OCI-LY3 (cell line): ENCODE results near the gene JMJD7.
A peak's percentile ranks its signal among the peaks of the same experiment; 100 is the strongest.

Experiments
- H2AFZ ChIP-seq: fragments of 200-600, 300-600 bp; shearing (Covaris generic); 2 replicates; pipeline ENCODE4 v1.6.0; 2014; ENCODE audit warnings: antibody characterized with exemption, low read depth, low read length
- H3K27ac ChIP-seq: fragments of 200-600, 300-600 bp; sonication (generic); 2 replicates; pipeline ENCODE4 v1.5.1; 2014; ENCODE audit warnings: mild to moderate bottlenecking, low read length, moderate library complexity, mixed read lengths
- H3K27me3 ChIP-seq: fragments of 200-600, 300-600 bp; sonication (generic); 2 replicates; pipeline ENCODE4 v1.6.1; 2014; ENCODE audit warnings: low read depth, low read length, mixed read lengths
- H3K36me3 ChIP-seq: fragments of 200-600, 300-600 bp; sonication (generic); replicated peaks from 2 replicates; pipeline ENCODE3; 2014; ENCODE audit warnings: low read depth, low read length, mixed read lengths
- H3K4me1 ChIP-seq: fragments of 300-600, 200-600 bp; sonication (generic); 2 replicates; pipeline ENCODE4 v1.6.1; 2014; ENCODE audit warnings: low read length, mixed read lengths
- H3K4me2 ChIP-seq: fragments of 200-600, 300-600 bp; sonication (generic); 2 replicates; pipeline ENCODE4 v1.6.1; 2014; ENCODE audit warnings: low read length, mixed read lengths
- H3K4me3 ChIP-seq: fragments of 300-600, 200-600 bp; sonication (generic); 2 replicates; pipeline ENCODE4 v1.5.1; 2014; ENCODE audit warnings: antibody characterized with exemption, mild to moderate bottlenecking, low read length, moderate library complexity
- H3K79me2 ChIP-seq: fragments of 300-600, 200-600 bp; shearing (Covaris generic); 2 replicates; pipeline ENCODE4 v1.6.1; 2014; ENCODE audit warnings: mild to moderate bottlenecking, low read length, mixed read lengths
- H3K9ac ChIP-seq: fragments of 300-600, 200-600 bp; shearing (Covaris generic); 2 replicates; pipeline ENCODE4 v1.6.0; 2014; ENCODE audit warnings: mild to moderate bottlenecking, low read length, moderate library complexity
- H3K9me3 ChIP-seq: fragments of 200-600, 300-600 bp; shearing (Covaris generic); 2 replicates; pipeline ENCODE4 v1.6.1; 2014; ENCODE audit warnings: low read length, mixed read lengths; ENCODE audit not compliant: insufficient read depth
- H4K20me1 ChIP-seq: fragments of 200-600, 300-600 bp; sonication (generic); 2 replicates; pipeline ENCODE4 v1.6.1; 2016; ENCODE audit warnings: low read length, mixed read lengths; ENCODE audit not compliant: insufficient read depth
- EZH2phosphoT487 ChIP-seq: fragments of 200-600 bp; shearing (Covaris generic); IDR thresholded peaks from 2 replicates; pipeline ENCODE4 v1.6.1; 2018; ENCODE audit warnings: antibody characterized with exemption, mixed run types, low read depth
- TF ChIP-seq, protein P1 (sequence below): fragments of 200-600, 300-600 bp; sonication (generic); IDR thresholded peaks from 2 replicates; pipeline ENCODE4 v1.5.1; 2014; ENCODE audit warnings: antibody characterized with exemption, low read length, low read depth

The JMJD7 gene

DNA sequence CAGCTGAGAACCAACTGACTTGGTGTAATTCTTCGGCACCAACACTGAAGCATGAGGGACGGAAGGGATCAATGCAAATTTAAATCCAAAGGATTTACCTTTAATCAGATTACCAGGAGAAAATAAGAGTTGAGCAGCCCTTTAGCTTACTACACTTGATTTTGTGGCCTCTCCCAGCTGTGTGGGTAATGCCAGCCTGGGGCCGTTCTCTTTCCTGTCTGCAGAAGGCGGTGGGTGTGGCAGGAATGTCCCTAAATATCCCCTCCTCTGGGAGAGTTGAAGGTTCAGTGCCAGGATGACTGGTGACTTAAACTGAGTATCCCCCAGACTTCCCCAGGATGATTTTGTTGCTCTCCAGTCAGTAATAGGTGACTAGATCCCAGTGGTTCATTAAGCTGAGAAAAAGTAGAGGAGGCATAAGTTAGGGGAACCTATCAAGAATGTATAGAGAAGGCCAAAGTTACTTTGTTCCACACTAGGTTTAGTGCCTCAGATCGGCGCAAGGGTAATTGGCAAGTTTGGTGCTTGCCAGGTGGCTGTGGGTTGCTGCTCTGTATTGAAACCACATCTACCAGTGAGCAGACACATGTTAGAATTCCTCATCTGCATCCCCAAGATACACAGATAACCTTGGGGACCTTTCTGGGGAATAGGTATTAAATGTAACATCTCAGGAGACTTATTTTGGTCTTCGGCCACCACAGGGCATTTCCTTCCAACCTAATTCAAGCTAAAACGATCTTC lies 30.5 kb upstream of the JMJD7 start:
- Histone ChIP-seq H2AFZ (no peak overlapping the region), H3K4me3 (no peak overlapping the region), H3K79me2 (no peaks in the 10 kb centered on the region), H3K36me3 (peaks cover 9% of the 10 kb centered on the region), H3K9ac (no peak overlapping the region), H3K4me1 (peaks cover 33% of the 10 kb centered on the region), H4K20me1 (no peaks in the 10 kb centered on the region), H3K27me3 (no peaks in the 10 kb centered on the region), H3K9me3 (no peaks in the 10 kb centered on the region), H3K4me2 (peak overlapping the region; percentile 33; the same call in 1 of the 2 replicates), H3K27ac (no peak overlapping the region)
- no peak for TF ChIP-seq EZH2phosphoT487
- TF ChIP-seq, protein P1, sequence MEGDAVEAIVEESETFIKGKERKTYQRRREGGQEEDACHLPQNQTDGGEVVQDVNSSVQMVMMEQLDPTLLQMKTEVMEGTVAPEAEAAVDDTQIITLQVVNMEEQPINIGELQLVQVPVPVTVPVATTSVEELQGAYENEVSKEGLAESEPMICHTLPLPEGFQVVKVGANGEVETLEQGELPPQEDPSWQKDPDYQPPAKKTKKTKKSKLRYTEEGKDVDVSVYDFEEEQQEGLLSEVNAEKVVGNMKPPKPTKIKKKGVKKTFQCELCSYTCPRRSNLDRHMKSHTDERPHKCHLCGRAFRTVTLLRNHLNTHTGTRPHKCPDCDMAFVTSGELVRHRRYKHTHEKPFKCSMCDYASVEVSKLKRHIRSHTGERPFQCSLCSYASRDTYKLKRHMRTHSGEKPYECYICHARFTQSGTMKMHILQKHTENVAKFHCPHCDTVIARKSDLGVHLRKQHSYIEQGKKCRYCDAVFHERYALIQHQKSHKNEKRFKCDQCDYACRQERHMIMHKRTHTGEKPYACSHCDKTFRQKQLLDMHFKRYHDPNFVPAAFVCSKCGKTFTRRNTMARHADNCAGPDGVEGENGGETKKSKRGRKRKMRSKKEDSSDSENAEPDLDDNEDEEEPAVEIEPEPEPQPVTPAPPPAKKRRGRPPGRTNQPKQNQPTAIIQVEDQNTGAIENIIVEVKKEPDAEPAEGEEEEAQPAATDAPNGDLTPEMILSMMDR = no peak

DNA sequence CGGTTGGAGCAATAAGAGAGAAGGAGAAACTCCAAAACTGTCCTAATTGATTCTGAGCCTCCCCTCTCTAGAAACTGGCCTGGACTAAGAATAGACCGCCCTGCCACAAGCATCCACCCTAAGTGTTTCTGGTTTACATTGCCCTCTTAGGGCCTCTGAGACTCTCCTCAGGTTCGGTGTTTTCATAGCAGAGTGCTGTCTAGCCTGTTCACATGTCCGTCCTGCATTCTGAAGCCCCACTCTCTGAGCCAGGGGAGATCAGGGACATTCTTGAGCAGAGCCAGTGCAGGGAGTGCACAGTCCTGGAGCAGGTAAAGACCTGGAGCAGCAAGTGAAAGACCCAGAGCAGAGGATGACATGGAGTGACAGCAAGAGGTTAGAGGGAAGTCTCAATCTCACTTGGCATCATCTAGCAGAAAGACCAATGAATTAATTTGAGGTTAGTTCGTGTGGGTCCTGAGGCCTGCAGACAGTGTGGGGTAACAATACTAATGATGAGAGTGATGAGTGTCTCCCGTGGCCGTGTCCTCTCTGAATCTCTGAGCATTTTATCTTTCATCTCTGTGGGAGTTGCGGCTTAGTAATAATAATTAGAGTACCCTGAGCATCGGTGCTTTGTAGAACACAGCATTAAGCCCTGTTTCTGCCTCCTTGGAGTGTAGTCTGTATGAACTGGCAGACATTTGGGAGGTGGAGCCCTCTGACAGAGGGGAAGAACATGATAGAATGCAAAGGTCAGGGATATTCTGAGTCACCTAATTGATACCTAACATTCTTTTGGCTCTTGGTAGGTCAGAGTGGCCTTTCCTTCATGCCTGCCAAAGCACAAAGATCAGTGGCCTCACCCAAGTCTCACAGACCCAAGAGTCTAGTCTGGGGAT lies 29.0 kb upstream of the JMJD7 start:
- Histone ChIP-seq H3K27me3 (no peaks in the 10 kb centered on the region), H4K20me1 (no peaks in the 10 kb centered on the region), H3K27ac (no peak overlapping the region), H3K79me2 (no peaks in the 10 kb centered on the region), H3K9me3 (no peaks in the 10 kb centered on the region), H3K9ac (no peak overlapping the region), H2AFZ (no peak overlapping the region), H3K4me2 (peak overlapping the region; percentile 4; the same call in 1 of the 2 replicates), H3K4me3 (no peak overlapping the region), H3K4me1 (peaks cover 33% of the 10 kb centered on the region), H3K36me3 (peaks cover 9% of the 10 kb centered on the region)
- TF ChIP-seq EZH2phosphoT487 = no peak
- TF ChIP-seq, protein P1 = no peak

DNA sequence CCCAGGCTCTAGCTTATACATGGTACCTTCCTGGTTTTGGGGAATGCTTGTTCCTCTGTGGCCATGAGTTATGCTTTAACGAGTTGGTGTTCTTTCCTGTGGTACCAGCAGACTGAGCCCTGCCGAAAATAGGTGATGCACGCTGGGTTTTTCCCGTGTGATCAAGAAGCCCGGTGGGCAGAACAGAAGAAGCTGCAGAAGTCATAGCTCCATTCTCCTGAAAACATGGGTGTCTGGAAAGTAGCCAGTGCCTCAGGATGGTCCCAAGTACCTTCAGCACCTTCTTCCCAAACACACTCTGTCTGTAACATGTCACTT lies 28.4 kb upstream of the JMJD7 start:
- H4K20me1 ChIP-seq = no peaks in the 10 kb centered on the region
- no peaks in the 10 kb centered on the region for H3K27me3 ChIP-seq
- H2AFZ ChIP-seq = no peak overlapping the region
- H3K4me1 ChIP-seq = peaks cover 33% of the 10 kb centered on the region
- TF ChIP-seq EZH2phosphoT487 = no peak
- TF ChIP-seq, protein P1 = no peak
- no peaks in the 10 kb centered on the region for H3K79me2 ChIP-seq
- no peak overlapping the region for H3K9ac ChIP-seq
- H3K9me3 ChIP-seq = no peaks in the 10 kb centered on the region
- H3K4me3 ChIP-seq = no peak overlapping the region
- H3K4me2 ChIP-seq = peak overlapping the region; percentile 4; the same call in 1 of the 2 replicates
- H3K36me3 ChIP-seq = peaks cover 9% of the 10 kb centered on the region
- H3K27ac ChIP-seq = no peak overlapping the region

DNA sequence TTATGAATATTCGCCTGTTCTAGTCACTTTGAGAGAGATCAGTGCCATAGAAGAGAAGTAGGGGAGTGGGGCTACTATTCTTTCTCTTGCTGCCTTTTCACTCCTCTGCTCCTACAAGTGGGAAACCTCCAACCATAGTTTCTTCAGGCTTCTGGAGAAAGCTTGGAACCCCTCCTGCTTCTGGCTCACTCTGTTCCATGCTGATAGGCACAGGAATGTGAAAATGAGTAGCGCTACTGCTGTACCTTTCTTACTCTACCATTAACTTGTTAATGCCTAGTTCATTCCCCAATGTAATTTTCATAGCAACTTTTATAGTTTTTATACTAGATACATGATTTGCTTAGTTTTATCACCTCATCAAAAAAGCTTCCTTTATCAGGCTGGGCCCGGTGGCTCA lies 26.7 kb upstream of the JMJD7 start:
- H3K4me3 ChIP-seq = no peak overlapping the region
- H2AFZ ChIP-seq = no peak overlapping the region
- TF ChIP-seq EZH2phosphoT487 = no peak
- TF ChIP-seq, protein P1 = no peak
- H3K27me3 ChIP-seq = no peaks in the 10 kb centered on the region
- H3K27ac ChIP-seq = no peak overlapping the region
- no peaks in the 10 kb centered on the region for H3K9me3 ChIP-seq
- H3K4me2 ChIP-seq = no peak overlapping the region
- H3K36me3 ChIP-seq = peaks cover 9% of the 10 kb centered on the region
- no peaks in the 10 kb centered on the region for H4K20me1 ChIP-seq
- H3K9ac ChIP-seq = no peak overlapping the region
- H3K4me1 ChIP-seq = peaks cover 30% of the 10 kb centered on the region
- H3K79me2 ChIP-seq = no peaks in the 10 kb centered on the region
